ENCODE data around the gene ABLIM3. TPM values are rescaled to one million over a fixed set of nuclear protein-coding genes. Genes with fewer than 3 reads are reported as not detected.

Gene ABLIM3
- total RNA-seq, 2 experiments from 2014 or later, result not detected

- Mint-ChIP-seq H3K27ac (peak overlapping the region; percentile 89), H3K27me3 (peaks cover 7% of the 10 kb centered on the region), H3K4me3 (peak overlapping the region; percentile 23), H3K4me1 (ENCODE audit: low read depth) (peaks cover 65% of the 10 kb centered on the region), H3K36me3 (ENCODE audit: low read depth) (no peaks in the 10 kb centered on the region), H3K9me3 (no peaks in the 10 kb centered on the region)
- ChIA-PET CTCF (no interaction called here), POLR2A (interaction anchor here (0.6 to 2.8 kb wide), 6 partner anchors 14 to 62 kb away, joined by 3 to 10 read pairs (median 7); partner anchors contain the start of genes GRPEL2 and PCYOX1L)
- Histone ChIP-seq H3K27me3 (ENCODE audit: control insufficient read depth in 1 of 2, insufficient read depth in 2 of 2, low read length in 2 of 2) (peaks cover 0 to 3% of the 10 kb centered on the region in 2 experiments), H3K4me1 (ENCODE audit: insufficient read depth, low read length) (peaks cover 44% of the 10 kb centered on the region), H3K4me3 (ENCODE audit: low read length) (no peak overlapping the region), H3K9me3 (ENCODE audit: control insufficient read depth in 1 of 2, insufficient read depth in 1 of 2, low read length in 2 of 2) (peaks cover 0 to 10% of the 10 kb centered on the region in 2 experiments), H3K36me3 (ENCODE audit: insufficient read depth, low read length) (no peaks in the 10 kb centered on the region), H3K27ac (ENCODE audit: low read depth in 1 of 2, low read length in 2 of 2) (no peak overlapping the region)
- ATAC-seq (ENCODE audit: poor library complexity) (no peak), DNase-seq (no peak)
- intact Hi-C loops (cut with DNase I, micrococcal nuclease), result no loop called here
- TF ChIP-seq CTCF (IDR thresholded peaks at IDR 0.05), result no peak
These were observed 157.6 kb downstream of the ABLIM3 start for GRCh38 chr5:149298842-149299404.

- ATAC-seq (ENCODE audit: poor library complexity), result no peak
- peaks cover 43% of the 10 kb centered on the region for H3K4me1 ChIP-seq (ENCODE audit: insufficient read depth, low read length)
- H3K4me3 Mint-ChIP-seq, result peak overlapping the region; percentile 48
These were observed 158.3 kb downstream of the ABLIM3 start for GRCh38 chr5:149299451-149300054.

DNA sequence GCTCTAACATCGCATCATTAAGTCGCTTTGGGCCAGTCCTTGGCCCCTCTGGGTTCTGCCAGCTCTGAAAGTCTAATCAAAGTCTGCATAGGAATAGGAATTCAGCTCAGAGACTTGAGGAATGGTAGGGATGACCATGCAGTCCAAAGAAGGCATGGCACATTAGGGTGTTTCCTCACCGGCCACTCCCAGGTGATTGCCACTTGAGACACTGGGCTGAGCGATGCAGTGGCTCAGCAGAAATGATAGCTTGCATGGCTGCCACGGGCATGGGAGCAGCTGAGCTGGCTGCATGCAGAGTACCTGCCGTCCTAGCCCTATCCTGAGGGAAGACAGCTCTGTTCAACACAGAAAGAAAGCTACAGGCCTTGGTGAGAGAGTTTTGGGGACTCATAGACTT is 159.1 kb downstream of the ABLIM3 start:
- ATAC-seq (ENCODE audit: poor library complexity) (no peak), DNase-seq (no peak)
- Mint-ChIP-seq H3K36me3 (ENCODE audit: low read depth) (no peaks in the 10 kb centered on the region), H3K27me3 (peaks cover 7% of the 10 kb centered on the region), H3K4me3 (no peak overlapping the region), H3K4me1 (ENCODE audit: low read depth) (peaks cover 50% of the 10 kb centered on the region), H3K9me3 (no peaks in the 10 kb centered on the region), H3K27ac (peak overlapping the region; percentile 8)
- H3K27me3 ChIP-seq (ENCODE audit: control insufficient read depth in 1 of 2, insufficient read depth in 2 of 2, low read length in 2 of 2), result peaks cover 0 to 3% of the 10 kb centered on the region in 2 experiments
- H3K4me3 ChIP-seq (ENCODE audit: low read length), result no peak overlapping the region
- ChIA-PET CTCF (no interaction called here), POLR2A (interaction anchor here (2.8 kb wide), 1 partner anchor 57 kb away, joined by 9 read pairs; the partner anchor contains the start of gene PCYOX1L)
- no peak for TF ChIP-seq CTCF (IDR thresholded peaks at IDR 0.05)
- intact Hi-C loops (cut with DNase I, micrococcal nuclease), result no loop called here
- peaks cover 37% of the 10 kb centered on the region for H3K4me1 ChIP-seq (ENCODE audit: insufficient read depth, low read length)
- H3K27ac ChIP-seq (ENCODE audit: low read depth in 1 of 2, low read length in 2 of 2), result no peak overlapping the region
- H3K36me3 ChIP-seq (ENCODE audit: insufficient read depth, low read length), result no peaks in the 10 kb centered on the region
- H3K9me3 ChIP-seq (ENCODE audit: control insufficient read depth in 1 of 2, insufficient read depth in 1 of 2, low read length in 2 of 2), result peaks cover 0 to 10% of the 10 kb centered on the region in 2 experiments

More at GRCh38 chr5:149299451-149300054, 158.3 kb downstream of the ABLIM3 start:
- Mint-ChIP-seq H3K27me3 (peaks cover 7% of the 10 kb centered on the region), H3K9me3 (no peaks in the 10 kb centered on the region), H3K27ac (peak overlapping the region; percentile 8), H3K4me1 (ENCODE audit: low read depth) (peaks cover 59% of the 10 kb centered on the region), H3K36me3 (ENCODE audit: low read depth) (no peaks in the 10 kb centered on the region)
- no peak for DNase-seq
- H3K27ac ChIP-seq (ENCODE audit: low read depth in 1 of 2, low read length in 2 of 2), result no peak overlapping the region
- peaks cover 0 to 10% of the 10 kb centered on the region in 2 experiments for H3K9me3 ChIP-seq (ENCODE audit: control insufficient read depth in 1 of 2, insufficient read depth in 1 of 2, low read length in 2 of 2)
- CTCF ChIA-PET, result no interaction called here
- intact Hi-C loops (cut with DNase I, micrococcal nuclease), result no loop called here
- peaks cover 0 to 3% of the 10 kb centered on the region in 2 experiments for H3K27me3 ChIP-seq (ENCODE audit: control insufficient read depth in 1 of 2, insufficient read depth in 2 of 2, low read length in 2 of 2)
- H3K36me3 ChIP-seq (ENCODE audit: insufficient read depth, low read length), result no peaks in the 10 kb centered on the region
- POLR2A ChIA-PET, result interaction anchor here (2.8 kb wide), 1 partner anchor 58 kb away, joined by 9 read pairs; the partner anchor contains the start of gene PCYOX1L
- H3K4me3 ChIP-seq (ENCODE audit: low read length), result no peak overlapping the region
- no peak for TF ChIP-seq CTCF (IDR thresholded peaks at IDR 0.05)

Data from CD4-positive, alpha-beta T cell (primary cell).